H1 (cell line): Measurements from ENCODE around the gene PTPRD. TPM values are rescaled to one million over a fixed set of nuclear protein-coding genes. Genes with fewer than 3 reads are reported as not detected.

Experiments
- JUN ChIP-seq: IDR thresholded peaks from 2 replicates; pipeline ENCODE4 v1.6.1; 2011; ENCODE audit warnings: low read depth, mild to moderate bottlenecking, improper control_type of control experiment, low read length
- polyA plus RNA-seq, 7 experiments: library from polyadenylated mRNA; depleted of rRNA in 3 of 7; stranded (reverse) in 5 of 7; unstranded in 2 of 7; fragments of >200 nt in 5 of 7; fragments of 200-250 nt in 2 of 7; gene quantifications; 1 replicate in 5 of 7; 2 replicates in 1 of 7; 4 replicates in 1 of 7; pipeline versions ENCODE4 v1.2.1 to v1.2.3, GENCODE V29; 2011 to 2013; ENCODE audit warnings: missing spikeins in 2 of 7, mixed read lengths in 2 of 7
- total RNA-seq: library from RNA; stranded (reverse); fragmentation: NEBNext Ultra II Directional; extraction: Animal tissue kit (Norgen Biotek cat#: 25700); gene quantifications from 2 replicates; pipeline ENCODE4 v1.2.1, GENCODE V29; 2021

The PTPRD gene
- total and polyA plus RNA-seq, 2 of the 8 experiments (the other 6 are each of a cell fraction or from before 2014, with no cell fraction given): 17.2 to 77.0 TPM

DNA sequence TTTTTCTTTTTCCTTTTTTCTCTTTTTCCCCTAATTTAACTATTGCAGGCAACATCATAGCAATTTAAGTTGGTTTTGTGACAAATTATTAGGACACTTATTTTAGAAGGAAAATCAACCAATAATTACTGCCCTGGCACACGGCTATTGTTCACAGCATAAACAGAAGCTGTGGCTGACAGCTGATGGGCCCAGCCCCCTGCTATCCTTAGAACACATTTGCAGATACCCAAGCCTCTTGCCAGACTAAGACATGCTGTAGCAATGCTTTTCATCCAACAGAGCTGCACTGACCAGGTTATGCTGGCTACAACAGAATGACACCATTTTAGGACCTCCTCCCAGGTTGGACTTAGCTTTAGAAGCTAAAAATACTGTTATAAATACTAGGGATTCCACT lies 1960.5 kb downstream of the PTPRD start (continued):
- TF ChIP-seq JUN: no peak
